ENCODE measurements around the gene ADSS2.

GRCh38 chr1:244406337-244406736 lies 45.4 kb downstream of the ADSS2 start:
- TF ChIP-seq CTCF (conservative IDR thresholded peaks at IDR 0.05; ENCODE audit: low read depth, low read length): no peak
- no peak for TF ChIP-seq EZH2 (IDR thresholded peaks at IDR 0.05; ENCODE audit: low read length, unreplicated experiment)
- TF ChIP-seq EZH2phosphoT487 (IDR thresholded peaks at IDR 0.05; ENCODE audit: borderline replicate concordance, low read length): no peak

Measured in PC-3 (cell line).